Esophagus mucosa (tissue), 1 donor: ENCODE measurements around the gene TPK1. TPM values are rescaled to one million over a fixed set of nuclear protein-coding genes. Genes with fewer than 3 reads are reported as not detected.
"Not testable (repeated sequence)": the region's sequence is repeated elsewhere in the genome, so short reads cannot be mapped to it uniquely, and the experiment has no call there.

Experiments used
- ATAC-seq: fragments of 200-7000 bp; cut with Tn5 transposase; one replicate; pipeline ENCODE4 v1.9.1; 2020
- total RNA-seq: library from RNA; stranded (reverse); gene quantifications from one replicate; pipeline ENCODE4 v1.2.4, GENCODE V29; 2023
- donor health status: DM: yes; HTN: yes; CAD: no.

TPK1 gene
- total RNA-seq, 1 donor from 2014 or later: 2.0 TPM

DNA sequence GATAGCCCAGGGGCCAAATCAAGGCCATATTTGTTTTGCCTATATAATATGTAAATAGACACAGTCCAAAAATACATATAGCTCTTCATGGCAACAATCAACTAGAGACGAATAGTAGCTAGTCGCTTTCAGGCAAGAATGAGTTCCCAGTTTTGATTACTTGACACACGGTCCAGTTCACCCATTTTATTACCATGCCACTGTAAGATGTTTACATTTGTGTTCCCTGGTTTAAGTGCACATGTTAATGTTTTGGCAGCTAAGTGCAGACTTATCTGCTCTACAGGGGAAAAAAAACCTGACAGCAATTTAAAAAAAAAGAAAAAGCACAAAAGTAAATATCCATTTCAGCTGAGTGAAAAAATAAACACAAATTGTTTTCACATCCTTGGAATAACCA, 213.1 kb downstream of the TPK1 start:
- no peak for ATAC-seq

DNA sequence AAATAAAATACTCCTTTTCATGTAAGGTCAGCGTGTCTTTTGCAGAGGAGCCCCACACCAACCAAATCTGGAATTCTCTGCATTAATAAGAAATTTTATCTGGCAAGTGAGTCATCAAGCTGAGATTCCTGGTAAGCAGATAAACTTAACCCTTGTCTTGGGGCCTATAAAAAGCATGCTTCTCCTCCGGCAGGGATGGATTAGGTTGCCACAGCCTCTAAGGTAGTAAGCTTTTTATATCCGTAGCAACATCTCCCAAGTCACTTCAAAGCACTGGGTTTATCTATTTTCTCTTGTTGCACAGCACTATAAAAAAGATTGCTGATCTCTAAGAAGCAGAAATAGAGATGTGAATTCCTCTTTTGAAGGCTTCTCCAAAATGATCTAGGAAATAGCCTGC, 229.6 kb downstream of the TPK1 start:
- no peak for ATAC-seq

DNA sequence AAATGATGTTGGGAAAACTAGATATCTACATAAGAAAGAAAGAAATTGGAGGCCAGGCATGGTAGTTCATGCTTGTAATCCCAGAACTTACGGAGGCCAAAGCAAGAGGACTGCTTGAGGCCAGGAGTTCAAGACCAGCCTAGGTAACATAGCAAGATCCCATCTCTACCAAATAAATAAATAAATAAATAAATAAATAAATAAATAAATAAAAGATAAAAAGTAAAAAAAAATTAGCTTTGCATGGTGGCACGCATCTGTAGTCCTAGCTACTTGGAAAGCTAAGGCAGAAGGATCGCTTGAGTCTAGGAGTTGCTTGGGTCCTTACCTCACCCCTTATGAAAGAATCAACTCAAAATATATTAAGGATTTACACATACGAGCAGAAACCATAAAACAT, 238.9 kb downstream of the TPK1 start:
- ATAC-seq: no peak

DNA sequence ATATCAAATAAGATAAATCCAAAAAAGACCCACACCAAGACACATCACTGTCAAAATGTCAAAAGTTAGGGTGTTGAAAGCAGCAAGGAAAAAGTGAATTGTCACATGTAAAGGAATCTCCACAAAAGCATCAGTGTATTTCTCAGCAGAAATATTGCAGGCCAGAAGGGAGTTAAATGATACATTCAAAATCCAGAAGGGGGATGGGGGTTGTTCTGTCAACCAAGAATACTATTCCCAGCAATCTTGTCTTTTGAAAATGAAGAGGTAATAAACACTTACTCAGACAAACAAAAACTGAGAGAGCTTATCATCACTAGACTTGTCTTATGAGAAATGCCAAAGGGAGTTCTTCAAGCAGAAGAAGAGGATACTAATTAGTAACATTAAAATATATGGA, 241.3 kb downstream of the TPK1 start:
- ATAC-seq: no peak

DNA sequence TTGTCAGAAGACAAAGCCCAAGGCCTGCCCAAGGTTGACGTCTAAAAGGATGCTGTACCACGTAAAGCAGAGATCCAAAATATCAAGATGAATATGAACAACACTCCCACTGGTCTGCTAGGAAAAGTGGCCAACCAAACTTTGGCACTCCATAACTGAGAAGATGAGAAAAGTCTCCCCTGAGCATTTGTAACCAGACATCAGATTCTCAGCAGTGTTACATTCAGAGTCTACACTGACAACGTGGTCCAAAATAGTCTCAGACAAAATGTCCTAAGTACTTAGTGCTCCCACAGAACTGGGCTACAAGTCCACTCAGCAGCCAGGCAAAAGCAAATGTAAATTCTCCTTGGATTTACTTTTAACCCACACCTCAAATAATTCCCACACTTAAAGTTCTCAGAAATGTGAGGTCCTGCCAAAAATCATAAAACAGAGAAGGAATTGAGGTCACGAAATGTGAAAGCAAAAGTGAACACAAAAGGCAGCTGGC, 247.2 kb downstream of the TPK1 start:
- ATAC-seq: no peak

DNA sequence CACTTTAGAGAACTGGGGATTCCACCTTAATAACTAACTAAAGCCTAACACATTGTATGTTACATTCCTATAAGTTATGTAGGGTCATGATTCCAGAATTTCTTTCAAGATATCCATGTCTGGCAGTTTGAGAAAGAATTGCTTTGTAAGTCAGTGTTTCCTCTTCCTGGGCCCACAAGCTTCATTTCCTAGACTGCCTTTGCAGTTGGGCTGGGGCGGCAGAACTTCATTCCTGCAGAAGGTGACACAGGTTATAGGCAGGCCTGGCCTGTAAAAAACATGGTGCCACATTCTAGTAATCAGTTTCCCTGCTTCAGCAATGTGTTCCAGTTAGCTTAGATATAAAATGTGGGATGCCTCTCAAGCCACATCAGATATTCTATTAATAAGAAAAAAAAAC, 248.2 kb downstream of the TPK1 start:
- ATAC-seq: no peak

DNA sequence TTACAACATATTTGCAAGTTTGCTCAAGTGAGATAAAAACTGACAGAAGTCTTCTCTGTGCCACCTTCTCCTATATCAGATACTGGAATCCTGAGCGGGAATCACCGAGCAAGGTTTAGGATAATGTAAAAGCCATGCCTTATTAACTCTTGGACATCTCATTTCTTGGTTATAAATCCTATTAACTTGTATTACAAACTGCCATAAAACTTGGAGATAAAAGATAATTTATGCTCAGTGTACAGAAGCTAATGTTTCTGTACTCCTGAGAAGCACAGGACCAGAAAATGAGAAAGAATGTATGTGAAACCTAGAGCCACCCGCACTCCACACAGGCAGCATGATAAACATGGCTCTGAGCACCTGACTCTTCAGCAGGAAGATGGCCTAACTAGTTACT, 251.1 kb downstream of the TPK1 start:
- ATAC-seq: no peak

DNA sequence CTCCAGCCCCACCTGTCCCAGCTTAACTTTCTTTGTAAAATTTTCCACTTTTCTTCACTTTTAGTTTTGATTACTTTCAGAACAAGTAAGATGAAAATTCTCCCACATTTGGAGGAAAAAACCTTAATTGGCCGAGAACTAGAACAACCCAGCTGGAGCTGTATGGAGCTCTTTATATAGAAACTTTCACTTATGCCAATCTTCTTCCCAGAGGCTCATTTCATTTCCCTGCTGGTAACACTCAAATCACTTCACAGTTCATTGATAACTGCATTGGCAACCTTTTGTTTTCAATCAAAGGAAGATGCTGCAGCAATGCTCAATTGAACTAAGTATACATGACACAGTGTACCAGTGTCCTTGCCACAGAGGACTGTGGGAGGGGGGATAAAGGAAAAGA, 256.2 kb downstream of the TPK1 start:
- ATAC-seq: no peak

DNA sequence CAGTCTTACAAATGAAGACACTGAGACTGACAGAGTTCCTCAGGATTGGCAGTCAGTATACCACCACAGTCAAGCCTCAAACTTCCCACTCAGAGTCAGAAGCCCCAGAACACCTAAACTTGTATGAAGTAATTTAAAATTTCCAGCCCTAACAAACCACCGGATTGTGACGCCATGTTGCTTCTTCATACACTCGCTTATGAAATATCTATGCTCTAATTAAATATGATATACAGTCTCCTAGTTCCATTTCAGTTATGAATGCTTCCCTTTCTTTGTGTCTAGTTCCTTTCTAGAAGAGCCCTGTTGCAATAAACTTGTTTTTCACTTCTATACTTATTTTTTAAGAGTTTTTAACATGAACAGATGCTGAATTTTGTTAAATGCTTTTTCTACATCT, 260.4 kb downstream of the TPK1 start:
- ATAC-seq: no peak

DNA sequence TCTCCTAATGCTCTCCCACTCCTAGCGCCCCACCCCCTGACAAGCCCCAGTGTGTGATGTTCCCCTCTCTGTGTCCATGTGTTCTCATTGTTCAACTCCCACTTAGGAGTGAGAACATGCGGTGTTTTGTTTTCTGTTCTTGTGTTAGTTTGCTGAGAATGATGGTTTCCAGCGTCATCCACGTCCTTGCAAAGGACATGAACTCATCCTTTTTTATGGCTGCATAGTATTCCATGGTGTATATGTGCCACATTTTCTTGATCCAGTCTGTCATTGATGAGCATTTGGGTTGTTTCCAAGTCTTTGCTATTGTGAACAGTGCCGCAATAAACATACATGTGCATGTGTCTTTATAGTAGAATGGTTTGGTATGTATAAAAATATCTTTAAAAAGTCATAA, 261.1 kb downstream of the TPK1 start:
- not testable (repeated sequence) for ATAC-seq

DNA sequence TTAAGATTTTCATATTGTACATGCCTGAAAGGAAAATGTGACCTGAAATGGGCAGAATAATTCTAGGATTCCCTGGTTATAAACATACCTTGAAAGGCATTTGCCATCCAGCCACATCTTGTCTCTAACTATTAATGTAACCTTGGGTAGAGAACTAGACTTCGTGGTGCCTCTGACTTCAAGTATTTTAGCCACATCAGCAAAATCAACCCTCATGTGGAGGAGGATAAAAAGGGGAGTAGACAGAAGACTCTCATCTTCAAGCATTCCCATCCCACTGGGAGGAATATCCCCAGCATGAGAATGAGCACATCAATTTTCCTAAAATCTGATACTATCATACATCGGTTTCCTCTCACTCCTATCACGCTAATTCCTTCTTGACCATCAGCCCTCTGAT, 267.6 kb downstream of the TPK1 start:
- no peak for ATAC-seq

DNA sequence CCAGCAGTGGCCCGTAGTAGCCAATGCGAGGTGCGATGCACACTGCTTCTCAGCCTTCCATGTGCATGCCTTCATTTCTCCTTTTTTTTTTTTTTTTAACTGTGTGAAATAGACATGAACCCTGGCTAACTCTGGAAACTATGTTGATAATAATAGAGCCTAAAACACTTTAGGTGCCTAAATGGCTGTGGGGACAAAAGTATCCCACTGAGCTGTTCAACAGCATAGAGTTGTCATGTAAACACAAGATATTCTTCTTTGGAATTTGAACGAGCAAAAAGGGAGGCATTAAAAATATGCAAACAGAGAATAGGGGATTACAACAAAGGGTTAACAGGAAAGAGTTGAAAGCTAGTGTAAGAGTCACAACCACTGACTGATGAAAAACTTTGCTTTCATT, 270.3 kb downstream of the TPK1 start:
- no peak for ATAC-seq

DNA sequence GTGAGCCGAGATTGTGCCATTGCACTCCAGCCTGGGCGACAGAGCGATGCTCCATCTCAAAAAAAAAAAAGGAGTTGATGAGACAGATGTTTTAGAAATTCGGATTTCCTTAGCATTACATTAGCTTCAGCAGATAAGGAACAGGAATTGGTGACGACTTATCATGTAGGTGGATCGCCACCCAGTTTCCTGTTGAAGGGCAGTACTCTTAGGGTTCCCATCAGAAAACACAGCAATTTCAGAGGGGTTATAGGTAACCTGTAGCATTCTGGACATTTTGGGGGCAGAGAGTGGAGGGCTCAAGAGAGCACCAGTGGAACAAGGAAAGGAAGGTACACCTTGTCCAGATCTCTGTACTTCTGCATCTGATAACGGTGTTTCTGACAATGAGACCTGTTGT, 286.0 kb downstream of the TPK1 start:
- ATAC-seq: no peak

DNA sequence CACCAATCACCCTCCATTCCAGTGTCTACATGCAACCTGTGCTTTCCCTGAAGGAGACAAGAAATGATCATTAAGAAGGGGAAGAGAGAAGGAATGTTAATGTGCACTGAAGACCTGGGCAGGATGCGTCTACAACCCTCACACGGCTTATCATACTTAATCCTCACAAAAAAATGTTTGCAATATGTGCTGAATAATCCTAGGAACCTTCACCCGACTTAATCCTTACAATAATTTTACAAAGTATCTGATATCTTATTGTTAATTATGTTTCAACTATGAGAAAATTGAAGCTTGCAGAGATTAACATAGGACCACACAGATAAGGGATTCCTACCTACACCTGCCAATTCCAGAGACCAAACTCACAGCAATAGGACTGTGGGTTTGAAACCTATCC, 287.3 kb downstream of the TPK1 start:
- ATAC-seq: no peak

DNA sequence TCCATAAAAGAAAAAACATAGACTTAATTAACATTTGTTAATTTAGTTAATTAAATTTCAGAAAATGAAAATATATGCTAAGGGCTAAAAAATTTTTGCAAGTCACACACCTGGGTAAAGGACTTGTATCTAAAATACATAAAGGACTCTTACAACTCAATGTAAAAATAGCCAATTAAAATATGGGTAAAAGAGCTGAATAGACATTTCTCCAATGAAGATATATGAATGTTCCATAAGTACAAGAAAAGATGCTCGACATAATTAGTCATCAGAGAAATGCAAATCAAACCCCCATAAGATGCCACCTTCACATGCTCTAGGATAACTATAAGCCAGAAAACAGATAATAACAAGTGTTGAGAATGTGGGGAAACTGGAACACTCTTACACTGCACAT, 288.0 kb downstream of the TPK1 start:
- ATAC-seq: no peak

DNA sequence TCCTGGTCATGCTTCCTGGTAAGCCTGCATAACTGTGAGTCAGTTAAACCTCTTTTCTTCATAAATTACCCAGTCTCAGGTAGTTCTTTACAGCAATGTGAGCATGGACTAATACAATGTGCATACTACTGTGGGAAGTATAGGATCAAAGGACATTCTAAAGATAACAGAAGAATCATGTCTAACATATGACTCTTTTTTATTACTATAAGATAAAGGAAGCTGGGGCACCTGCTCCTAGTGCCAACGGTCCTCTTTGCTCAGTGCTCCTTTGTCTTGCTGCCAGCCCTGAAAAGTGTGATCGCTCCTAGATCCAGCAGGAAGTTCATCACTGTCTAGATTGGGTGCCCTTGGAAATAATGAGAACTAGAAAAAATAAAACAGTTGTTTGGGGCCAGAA, 289.1 kb downstream of the TPK1 start:
- no peak for ATAC-seq

DNA sequence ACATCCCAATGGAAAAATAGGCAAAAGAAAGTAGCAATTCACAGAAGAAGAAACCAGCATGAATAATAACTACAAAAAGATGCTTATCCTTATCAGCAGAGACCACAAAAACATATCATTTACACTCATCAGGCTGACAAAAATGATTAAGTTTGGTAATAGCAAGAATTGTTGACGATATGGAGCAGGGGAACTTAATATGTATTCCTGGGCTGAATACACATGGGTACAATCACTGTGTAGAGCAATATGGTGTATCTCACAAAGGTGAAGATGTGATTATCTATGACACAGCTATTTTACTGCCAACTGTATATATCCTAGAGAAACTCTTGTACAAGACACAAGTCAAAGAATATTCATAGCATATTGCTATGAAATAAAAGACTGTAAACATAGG, 290.5 kb downstream of the TPK1 start:
- no peak for ATAC-seq

DNA sequence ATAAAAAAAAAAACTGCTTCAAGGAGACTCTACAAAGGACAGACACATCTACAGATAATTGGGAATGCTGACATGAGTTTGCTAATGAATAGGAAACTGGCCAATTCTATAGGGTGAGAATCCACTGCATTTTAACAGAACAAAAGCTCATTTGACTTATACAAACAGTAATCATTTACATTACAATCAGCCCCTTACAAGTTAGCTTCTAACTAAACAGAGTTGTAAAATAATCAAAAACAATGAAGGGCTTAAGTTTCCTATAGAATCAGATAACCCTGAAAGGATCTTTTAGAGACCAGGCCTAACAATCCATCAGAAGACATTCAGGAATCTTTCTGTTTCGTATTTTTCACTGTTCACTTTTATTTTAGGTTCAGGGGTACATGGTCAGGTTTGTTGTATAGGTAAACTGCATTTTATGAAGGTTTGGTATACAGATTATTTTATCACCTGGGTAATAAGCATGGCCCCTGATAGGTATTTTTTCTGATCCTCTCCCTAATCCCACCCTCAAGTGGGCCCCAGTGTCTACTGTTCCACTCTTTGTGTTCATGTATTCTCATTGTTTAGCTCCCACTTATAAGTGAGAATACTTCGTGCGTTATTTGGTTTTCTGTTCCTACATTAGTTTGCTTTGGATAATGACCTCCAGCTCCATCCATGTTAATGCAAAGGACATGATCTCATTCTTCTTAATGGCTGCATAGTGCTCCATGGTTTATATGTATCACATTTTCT, 301.0 kb downstream of the TPK1 start:
- ATAC-seq: no peak

DNA sequence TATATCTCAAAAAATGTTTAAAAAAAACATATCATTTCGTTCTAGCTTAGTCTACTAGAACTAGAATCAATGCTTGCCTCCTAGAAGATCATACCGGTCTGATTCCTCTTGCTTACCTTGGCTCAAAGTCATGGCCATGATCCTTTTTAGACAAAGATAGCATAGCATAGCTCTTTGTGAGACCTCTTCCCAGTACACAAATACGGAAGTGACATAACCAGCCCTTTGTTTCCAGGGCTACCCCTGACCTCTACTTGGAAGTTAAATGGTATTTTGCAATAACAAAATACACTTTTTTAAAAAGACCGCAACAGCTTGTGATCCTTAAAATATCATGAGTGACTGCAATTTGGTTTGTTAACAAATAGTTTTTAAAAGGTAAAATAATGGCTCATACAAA, 301.7 kb downstream of the TPK1 start:
- ATAC-seq: no peak

DNA sequence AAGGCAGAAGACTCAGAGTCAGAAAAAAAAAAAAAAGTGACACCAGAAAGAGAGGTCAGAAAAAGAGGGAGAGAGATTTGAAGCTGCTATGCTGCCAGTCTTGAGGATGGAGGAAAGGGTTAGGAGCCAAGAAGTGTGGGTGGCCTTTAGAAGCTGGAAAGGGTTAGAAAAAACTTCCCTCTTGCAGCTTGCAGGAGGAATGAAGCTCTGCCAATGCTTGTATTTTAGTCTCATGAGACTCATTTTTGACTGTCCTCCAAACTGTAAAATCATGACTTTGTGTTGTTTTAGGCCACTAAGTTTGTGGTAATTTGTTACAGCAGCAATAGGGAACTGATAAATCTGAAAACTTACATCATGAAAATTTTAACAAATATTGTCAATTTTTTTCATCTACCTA, 304.7 kb downstream of the TPK1 start:
- ATAC-seq: no peak

DNA sequence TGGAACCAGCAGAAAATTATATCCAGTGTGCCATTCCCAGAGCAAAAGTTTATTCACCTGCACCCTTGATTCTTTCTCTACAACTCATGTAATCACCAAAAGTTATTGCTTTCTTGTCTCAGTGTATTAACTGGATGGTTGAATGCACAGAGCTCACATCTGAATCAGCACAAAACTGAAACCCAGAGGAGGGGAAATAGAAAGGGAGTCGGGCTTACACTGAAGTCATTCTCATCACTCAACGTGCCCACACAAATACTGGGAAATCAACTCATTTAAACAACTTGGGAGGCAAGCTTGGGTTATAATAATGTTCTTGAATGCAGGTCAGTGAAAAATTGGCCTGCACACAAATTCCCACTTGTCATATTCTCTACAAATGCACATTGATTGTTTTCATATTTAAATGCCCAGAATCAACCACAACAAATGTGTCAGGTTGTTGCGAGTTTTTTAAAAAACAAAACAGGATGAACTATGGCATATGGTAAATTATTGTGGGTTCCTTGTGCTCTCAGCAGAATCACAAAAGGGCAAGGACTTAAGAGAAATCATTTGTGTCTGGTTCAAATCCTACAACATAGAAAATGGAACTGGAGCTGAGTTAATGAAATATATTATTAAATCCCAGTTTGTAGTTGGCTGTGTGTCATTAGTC, 306.5 kb downstream of the TPK1 start:
- ATAC-seq: no peak

DNA sequence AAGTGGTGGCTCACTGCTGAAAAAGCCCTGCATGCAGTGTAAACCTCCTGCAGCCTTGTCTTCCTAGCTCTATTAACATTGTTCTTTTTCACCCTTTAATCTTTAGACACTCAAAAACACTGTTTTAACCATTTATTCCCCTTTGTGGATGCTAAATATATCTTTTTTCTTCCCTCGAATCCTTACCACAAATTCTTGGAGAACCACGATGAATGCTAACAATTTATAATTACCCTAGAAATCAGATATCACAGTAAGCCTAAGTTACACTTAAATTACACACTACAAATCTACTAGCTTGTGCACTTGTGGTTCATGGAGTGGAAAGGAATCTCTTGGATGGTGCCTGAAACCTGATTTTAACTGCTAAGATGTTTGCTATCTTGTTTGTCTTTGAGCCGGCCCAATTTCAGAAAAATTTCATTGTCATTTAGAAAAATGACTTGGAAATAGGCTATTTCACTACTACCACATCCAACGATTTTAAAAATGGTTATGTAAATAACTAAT, 307.3 kb downstream of the TPK1 start:
- no peak for ATAC-seq

DNA sequence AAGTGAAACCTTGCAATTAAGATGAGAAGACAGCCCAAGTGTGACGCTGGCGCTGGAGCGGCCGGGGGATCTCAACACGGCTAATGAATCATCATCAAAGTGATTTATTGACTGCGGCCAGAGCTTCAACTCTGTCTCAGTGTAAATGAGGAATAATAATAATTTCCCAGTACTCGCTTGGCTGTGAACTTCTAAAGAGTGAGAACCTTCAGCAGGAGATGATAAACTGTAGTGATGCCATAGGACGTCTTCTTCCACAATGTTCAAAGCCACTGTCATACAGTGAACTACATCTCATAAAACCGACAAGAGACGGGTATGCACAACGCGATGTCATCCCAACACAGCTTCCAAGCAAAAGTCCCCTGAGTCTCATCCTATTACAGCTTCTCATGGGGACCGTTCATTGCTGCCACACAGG, 308.8 kb downstream of the TPK1 start:
- no peak for ATAC-seq

DNA sequence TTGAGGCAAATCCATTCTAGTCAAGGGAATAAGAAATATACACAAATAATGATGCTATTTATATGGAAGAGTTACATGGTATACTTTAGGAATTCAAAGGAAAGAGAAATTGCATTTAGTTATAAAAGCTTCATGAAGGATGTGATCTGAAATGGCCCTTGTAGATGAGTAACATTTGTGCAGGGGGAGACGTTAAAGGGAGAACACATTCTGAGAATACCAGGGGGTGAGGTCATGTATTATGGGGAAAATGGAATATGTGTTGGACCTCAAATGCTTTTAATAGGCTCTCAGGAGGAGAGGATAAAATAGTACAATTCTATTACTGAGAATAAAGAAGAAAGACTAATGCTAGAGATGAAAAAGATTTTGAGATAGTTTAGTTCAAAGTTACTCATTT, 309.9 kb downstream of the TPK1 start:
- ATAC-seq: no peak
